ENCODE data around the gene LSM2. TPM values are rescaled to one million over a fixed set of nuclear protein-coding genes. Genes with fewer than 3 reads are reported as not detected.

The LSM2 gene
- total and polyA plus RNA-seq, 2 donors from 2014 or later: 41.6 to 70.6 TPM

DNA sequence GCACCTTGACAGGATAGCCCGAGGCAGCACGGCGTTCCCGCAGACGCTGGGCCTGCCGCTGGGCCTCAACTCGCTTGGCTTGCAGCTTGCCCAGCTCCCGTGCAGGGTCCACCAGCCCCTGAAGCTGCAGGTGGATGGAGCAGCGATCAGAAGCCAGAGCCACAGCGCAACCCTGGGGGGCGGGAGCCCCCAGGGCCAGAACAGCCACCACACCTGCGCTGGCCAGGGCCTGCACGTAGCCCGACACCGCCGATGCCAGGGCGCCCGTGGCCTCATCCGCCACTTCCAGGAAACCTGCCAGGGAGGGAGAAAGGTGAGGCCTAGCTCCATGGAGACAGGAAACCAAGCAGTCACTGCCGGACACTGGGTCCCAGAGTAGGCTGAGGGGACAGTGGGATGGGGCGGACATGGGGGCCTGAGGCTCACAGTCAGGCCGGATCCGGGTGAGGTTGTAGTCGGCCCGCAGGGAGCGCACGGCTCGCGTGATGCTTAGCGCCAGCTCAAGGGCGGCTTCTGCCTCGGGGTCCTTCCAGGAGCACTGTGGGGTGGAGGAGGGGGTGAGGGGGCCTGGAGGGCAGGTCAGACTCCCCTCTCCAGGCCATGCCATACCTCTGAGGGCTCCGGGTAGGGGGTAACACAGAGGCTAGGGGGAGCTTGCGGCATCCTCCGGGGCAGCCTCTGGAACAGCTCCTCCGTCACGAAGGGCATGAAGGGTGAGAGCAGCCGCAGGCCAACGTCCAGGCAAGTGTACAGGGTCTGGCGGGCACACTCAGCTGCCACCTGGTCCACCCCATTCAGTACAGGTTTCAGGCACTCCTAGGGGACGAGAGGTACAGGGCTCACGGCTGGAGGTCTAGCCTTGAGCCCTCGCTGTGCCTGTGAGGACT is 27.5 kb downstream of the LSM2 start:
- DNase-seq (no peak), FAIRE-seq (no peak)
- intact Hi-C loops (cut with DNase I): no loop called here
- no peak overlapping the region for H3K4me3 ChIP-seq (ENCODE audit: low read length in 3 of 3)
- no peak overlapping the region for H3K27ac ChIP-seq (ENCODE audit: low read depth in 2 of 2, low read length in 2 of 2)
- H3K36me3 ChIP-seq (ENCODE audit: control insufficient read depth in 2 of 3, insufficient read depth in 3 of 3, low read length in 3 of 3): peaks cover 0 to 12% (median 9%) of the 10 kb centered on the region in 3 donors
- H3K9ac ChIP-seq (ENCODE audit: low read length in 3 of 3): no peak overlapping the region
- no peaks in the 10 kb centered on the region for H3K9me3 ChIP-seq (ENCODE audit: control insufficient read depth in 2 of 3, insufficient read depth in 1 of 3, low read length in 3 of 3)
- peaks cover 0 to 17% (median 0%) of the 10 kb centered on the region in 3 donors for H3K4me1 ChIP-seq (ENCODE audit: control insufficient read depth in 2 of 3, insufficient read depth in 2 of 3, low read depth in 1 of 3, low read length in 3 of 3)
- TF ChIP-seq, protein P1, sequence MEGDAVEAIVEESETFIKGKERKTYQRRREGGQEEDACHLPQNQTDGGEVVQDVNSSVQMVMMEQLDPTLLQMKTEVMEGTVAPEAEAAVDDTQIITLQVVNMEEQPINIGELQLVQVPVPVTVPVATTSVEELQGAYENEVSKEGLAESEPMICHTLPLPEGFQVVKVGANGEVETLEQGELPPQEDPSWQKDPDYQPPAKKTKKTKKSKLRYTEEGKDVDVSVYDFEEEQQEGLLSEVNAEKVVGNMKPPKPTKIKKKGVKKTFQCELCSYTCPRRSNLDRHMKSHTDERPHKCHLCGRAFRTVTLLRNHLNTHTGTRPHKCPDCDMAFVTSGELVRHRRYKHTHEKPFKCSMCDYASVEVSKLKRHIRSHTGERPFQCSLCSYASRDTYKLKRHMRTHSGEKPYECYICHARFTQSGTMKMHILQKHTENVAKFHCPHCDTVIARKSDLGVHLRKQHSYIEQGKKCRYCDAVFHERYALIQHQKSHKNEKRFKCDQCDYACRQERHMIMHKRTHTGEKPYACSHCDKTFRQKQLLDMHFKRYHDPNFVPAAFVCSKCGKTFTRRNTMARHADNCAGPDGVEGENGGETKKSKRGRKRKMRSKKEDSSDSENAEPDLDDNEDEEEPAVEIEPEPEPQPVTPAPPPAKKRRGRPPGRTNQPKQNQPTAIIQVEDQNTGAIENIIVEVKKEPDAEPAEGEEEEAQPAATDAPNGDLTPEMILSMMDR (IDR thresholded peaks at IDR 0.05; ENCODE audit: borderline replicate concordance, extremely low read depth, insufficient read depth): no peak
- no peaks in the 10 kb centered on the region for H3K27me3 ChIP-seq (ENCODE audit: control insufficient read depth, insufficient read depth, low read length)

DNA sequence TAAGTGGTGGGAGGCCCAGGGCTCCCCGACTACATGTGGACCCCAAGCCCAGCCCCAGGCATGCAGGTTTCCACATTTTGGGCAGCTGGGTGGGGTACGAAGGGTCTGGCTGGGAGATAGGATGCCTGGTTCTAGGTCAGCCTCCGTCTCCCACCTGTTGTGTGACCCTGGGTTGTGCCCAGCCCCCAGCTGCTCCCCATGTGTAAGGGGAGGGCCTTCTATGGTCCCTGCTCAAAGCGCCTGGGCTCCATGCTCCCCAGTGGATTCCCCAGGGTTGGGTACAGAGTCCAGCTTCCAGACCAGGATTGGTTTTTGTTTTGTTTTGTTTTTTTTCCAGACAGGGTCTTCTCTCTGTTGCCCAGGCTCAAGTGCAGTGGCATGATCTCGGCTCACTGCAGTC is 28.6 kb downstream of the LSM2 start:
- Histone ChIP-seq H3K36me3 (ENCODE audit: control insufficient read depth in 2 of 3, insufficient read depth in 3 of 3, low read length in 3 of 3) (peaks cover 0 to 12% (median 9%) of the 10 kb centered on the region in 3 donors), H3K4me3 (ENCODE audit: low read length in 3 of 3) (no peak overlapping the region), H3K27ac (ENCODE audit: low read depth in 2 of 2, low read length in 2 of 2) (peak overlapping the region; percentile 77 to 92), H3K9me3 (ENCODE audit: control insufficient read depth in 2 of 3, insufficient read depth in 1 of 3, low read length in 3 of 3) (no peaks in the 10 kb centered on the region), H3K27me3 (ENCODE audit: control insufficient read depth, insufficient read depth, low read length) (no peaks in the 10 kb centered on the region), H3K9ac (ENCODE audit: low read length in 3 of 3) (no peak overlapping the region), H3K4me1 (ENCODE audit: control insufficient read depth in 2 of 3, insufficient read depth in 2 of 3, low read depth in 1 of 3, low read length in 3 of 3) (peaks cover 0 to 17% (median 0%) of the 10 kb centered on the region in 3 donors)
- no peak for FAIRE-seq
- intact Hi-C loops (cut with DNase I): no loop called here
- TF ChIP-seq, protein P1 (IDR thresholded peaks at IDR 0.05; ENCODE audit: borderline replicate concordance, extremely low read depth, insufficient read depth): no peak
- DNase-seq: no peak

DNA sequence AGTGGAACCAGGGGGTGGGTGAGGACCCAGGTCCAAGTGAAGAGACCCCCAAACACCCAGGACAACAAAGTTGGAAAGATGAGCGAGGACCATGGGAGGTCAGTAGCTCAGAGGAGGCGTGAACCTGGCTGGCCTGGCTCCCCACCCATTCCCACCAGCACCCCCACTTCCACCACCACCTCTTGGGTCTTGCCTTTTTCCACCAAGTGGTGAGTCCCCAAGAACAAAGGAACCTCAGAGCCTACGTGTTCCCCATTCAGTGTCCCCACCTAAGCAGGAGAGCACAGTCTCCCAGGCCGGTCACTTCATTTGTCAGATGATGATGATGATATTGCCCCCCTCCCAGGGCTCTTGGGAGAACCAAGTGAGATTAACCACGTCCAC is 29.1 kb downstream of the LSM2 start:
- Histone ChIP-seq H3K9ac (ENCODE audit: low read length in 3 of 3) (peak overlapping the region in 1 of 3 donors; percentile 48), H3K4me1 (ENCODE audit: control insufficient read depth in 2 of 3, insufficient read depth in 2 of 3, low read depth in 1 of 3, low read length in 3 of 3) (peaks cover 0 to 19% (median 0%) of the 10 kb centered on the region in 3 donors), H3K27ac (ENCODE audit: low read depth in 2 of 2, low read length in 2 of 2) (peak overlapping the region; percentile 77 to 92), H3K36me3 (ENCODE audit: control insufficient read depth in 2 of 3, insufficient read depth in 3 of 3, low read length in 3 of 3) (peaks cover 0 to 9% (median 8%) of the 10 kb centered on the region in 3 donors), H3K27me3 (ENCODE audit: control insufficient read depth, insufficient read depth, low read length) (no peaks in the 10 kb centered on the region), H3K9me3 (ENCODE audit: control insufficient read depth in 2 of 3, insufficient read depth in 1 of 3, low read length in 3 of 3) (no peaks in the 10 kb centered on the region), H3K4me3 (ENCODE audit: low read length in 3 of 3) (peak overlapping the region in 1 of 3 donors; percentile 6)
- no peak for DNase-seq
- FAIRE-seq: no peak
- intact Hi-C loops (cut with DNase I): no loop called here
- TF ChIP-seq, protein P1 (IDR thresholded peaks at IDR 0.05; ENCODE audit: borderline replicate concordance, extremely low read depth, insufficient read depth): no peak

Measured in kidney (tissue), 14 donors.